Measurements from ENCODE around the gene RBM28. TPM values are rescaled to one million over a fixed set of nuclear protein-coding genes. Genes with fewer than 3 reads are reported as not detected.
"Not testable (repeated sequence)": the region's sequence is repeated elsewhere in the genome, so short reads cannot be mapped to it uniquely, and the experiment has no call there.

The RBM28 gene
- total RNA-seq, 1 experiment from 2014 or later, result 49.3 TPM

DNA sequence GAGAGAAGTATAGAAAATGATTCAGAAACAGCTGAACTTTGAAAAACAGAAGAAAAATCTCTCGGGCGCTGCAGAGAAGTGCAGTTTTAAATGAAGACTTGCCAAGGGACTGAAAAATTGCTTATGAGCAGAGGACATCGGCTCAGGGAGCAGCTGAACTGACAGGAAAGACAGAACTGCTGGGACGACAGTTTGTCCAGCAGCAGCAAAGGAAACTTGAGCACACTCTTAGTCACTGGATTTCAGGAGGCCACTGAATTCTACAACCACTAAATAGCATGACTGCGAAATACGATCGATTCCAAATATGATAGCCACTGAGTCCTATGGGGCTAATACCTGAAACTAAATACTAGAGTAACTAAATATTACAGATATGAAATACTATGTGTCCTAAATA is 59.6 kb downstream of the RBM28 start:
- Mint-ChIP-seq H3K27me3 (ENCODE audit: unreplicated experiment) (no peaks in the 10 kb centered on the region), H3K36me3 (ENCODE audit: insufficient read depth, unreplicated experiment) (no peaks in the 10 kb centered on the region), H3K4me1 (ENCODE audit: low read depth, unreplicated experiment) (no peaks in the 10 kb centered on the region), H3K27ac (ENCODE audit: unreplicated experiment) (no peak overlapping the region), H3K9me3 (ENCODE audit: low read depth, unreplicated experiment) (no peaks in the 10 kb centered on the region), H3K4me3 (ENCODE audit: low read depth, unreplicated experiment) (no peak overlapping the region)
- no TSS peak for BruUV-seq (replicated peaks)
- no peak for DNase-seq
- CTCF ChIA-PET, result no interaction called here
- TF ChIP-seq CTCF (IDR thresholded peaks at IDR 0.05; ENCODE audit: unreplicated experiment), result no peak
- intact Hi-C loops (cut with micrococcal nuclease; ENCODE audit: unreplicated experiment), result no loop called here

GRCh38 chr7:128281605-128282380 is 61.9 kb downstream of the RBM28 start:
- no peak for TF ChIP-seq CTCF (IDR thresholded peaks at IDR 0.05; ENCODE audit: unreplicated experiment)
- no peaks in the 10 kb centered on the region for H3K4me1 Mint-ChIP-seq (ENCODE audit: low read depth, unreplicated experiment)
- intact Hi-C loops (cut with micrococcal nuclease; ENCODE audit: unreplicated experiment), result no loop called here
- H3K27me3 Mint-ChIP-seq (ENCODE audit: unreplicated experiment), result no peaks in the 10 kb centered on the region
- no peaks in the 10 kb centered on the region for H3K9me3 Mint-ChIP-seq (ENCODE audit: low read depth, unreplicated experiment)
- H3K27ac Mint-ChIP-seq (ENCODE audit: unreplicated experiment), result no peak overlapping the region
- CTCF ChIA-PET, result no interaction called here
- no peak overlapping the region for H3K4me3 Mint-ChIP-seq (ENCODE audit: low read depth, unreplicated experiment)
- no TSS peak for BruUV-seq (replicated peaks)
- no peak for DNase-seq
- H3K36me3 Mint-ChIP-seq (ENCODE audit: insufficient read depth, unreplicated experiment), result no peaks in the 10 kb centered on the region

DNA sequence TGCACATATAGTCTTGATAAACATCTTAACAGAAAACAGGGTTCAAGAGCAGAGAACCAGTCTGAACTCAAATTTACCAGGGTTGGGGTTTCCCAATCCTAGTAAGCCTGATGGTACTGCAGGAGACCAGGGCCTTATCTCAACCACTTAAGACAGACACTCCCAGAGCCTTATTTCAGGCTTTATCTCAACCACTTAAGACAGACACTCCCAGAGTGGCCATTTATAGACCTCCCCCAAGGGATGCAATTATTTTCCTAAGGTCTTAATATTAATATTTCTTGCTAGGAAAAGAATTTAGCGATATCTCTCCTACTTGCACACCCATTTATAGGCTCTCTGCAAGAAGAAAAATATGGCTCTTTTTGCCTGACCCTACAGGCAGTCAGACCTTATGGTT is 63.3 kb downstream of the RBM28 start:
- H3K4me1 Mint-ChIP-seq (ENCODE audit: low read depth, unreplicated experiment); BruUV-seq (replicated peaks); H3K4me3 Mint-ChIP-seq (ENCODE audit: low read depth, unreplicated experiment); DNase-seq; intact Hi-C loops (cut with micrococcal nuclease; ENCODE audit: unreplicated experiment); H3K27me3 Mint-ChIP-seq (ENCODE audit: unreplicated experiment); H3K36me3 Mint-ChIP-seq (ENCODE audit: insufficient read depth, unreplicated experiment); H3K9me3 Mint-ChIP-seq (ENCODE audit: low read depth, unreplicated experiment); H3K27ac Mint-ChIP-seq (ENCODE audit: unreplicated experiment): not testable (repeated sequence)
- CTCF ChIA-PET, result interaction anchor here (0.6 kb wide), 1 partner anchor 570 kb away, joined by 3 read pairs; no protein-coding TSS in a partner anchor

DNA sequence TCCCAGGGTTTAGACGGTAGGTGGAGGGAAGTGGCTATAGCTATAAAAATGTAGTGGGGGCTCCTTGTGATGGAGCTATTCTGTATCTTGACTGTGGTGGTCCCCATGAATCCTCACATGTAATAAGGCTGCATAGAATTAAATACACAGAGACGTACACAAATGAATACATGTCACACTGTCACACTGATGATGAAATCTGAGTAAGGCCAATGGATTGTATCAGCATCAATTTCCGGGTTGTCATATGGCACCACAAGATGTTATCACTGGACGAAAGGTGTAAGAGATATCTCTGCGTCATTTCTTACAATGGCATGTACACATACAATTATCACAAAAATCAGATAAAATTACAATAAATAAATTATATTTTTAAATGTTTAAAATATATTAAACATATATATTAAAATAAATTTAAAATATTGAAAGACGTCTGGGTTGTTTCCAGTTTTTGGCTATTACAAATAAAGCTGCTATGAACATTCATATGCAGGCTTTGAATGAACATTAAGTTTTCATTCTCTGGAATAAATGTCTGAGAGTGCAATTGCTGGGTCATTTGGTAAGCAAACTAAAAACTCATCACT is 64.5 kb downstream of the RBM28 start:
- intact Hi-C loops (cut with micrococcal nuclease; ENCODE audit: unreplicated experiment), result no loop called here
- DNase-seq, result no peak
- H3K4me3 Mint-ChIP-seq (ENCODE audit: low read depth, unreplicated experiment), result no peak overlapping the region
- no peaks in the 10 kb centered on the region for H3K4me1 Mint-ChIP-seq (ENCODE audit: low read depth, unreplicated experiment)
- H3K36me3 Mint-ChIP-seq (ENCODE audit: insufficient read depth, unreplicated experiment), result no peaks in the 10 kb centered on the region
- no peaks in the 10 kb centered on the region for H3K9me3 Mint-ChIP-seq (ENCODE audit: low read depth, unreplicated experiment)
- TF ChIP-seq CTCF (IDR thresholded peaks at IDR 0.05; ENCODE audit: unreplicated experiment), result no peak
- no peaks in the 10 kb centered on the region for H3K27me3 Mint-ChIP-seq (ENCODE audit: unreplicated experiment)
- H3K27ac Mint-ChIP-seq (ENCODE audit: unreplicated experiment), result no peak overlapping the region
- no TSS peak for BruUV-seq (replicated peaks)
- CTCF ChIA-PET, result no interaction called here

GRCh38 chr7:128278366-128278765 is 65.3 kb downstream of the RBM28 start:
- no TSS peak for BruUV-seq (replicated peaks)
- Mint-ChIP-seq H3K4me3 (ENCODE audit: low read depth, unreplicated experiment) (no peak overlapping the region), H3K27ac (ENCODE audit: unreplicated experiment) (no peak overlapping the region), H3K4me1 (ENCODE audit: low read depth, unreplicated experiment) (no peaks in the 10 kb centered on the region), H3K36me3 (ENCODE audit: insufficient read depth, unreplicated experiment) (no peaks in the 10 kb centered on the region), H3K9me3 (ENCODE audit: low read depth, unreplicated experiment) (no peaks in the 10 kb centered on the region), H3K27me3 (ENCODE audit: unreplicated experiment) (no peaks in the 10 kb centered on the region)
- no peak for DNase-seq
- CTCF ChIA-PET, result no interaction called here
- no peak for TF ChIP-seq CTCF (IDR thresholded peaks at IDR 0.05; ENCODE audit: unreplicated experiment)
- intact Hi-C loops (cut with micrococcal nuclease; ENCODE audit: unreplicated experiment), result no loop called here
